Prostate gland (tissue), 2 donors: ENCODE results near the gene APPBP2. TPM values are rescaled to one million over a fixed set of nuclear protein-coding genes. Genes with fewer than 3 reads are reported as not detected.

Experiments used
- DNase-seq: peaks from one replicate; pipeline ENCODE4 v3.0.0-alpha.2; 2019; ENCODE audit warnings: low spot score
- H3K27ac ChIP-seq, 2 donors: fragments of 200-600 bp; sonication (generic); 2 replicates each; pipeline ENCODE4 v1.5.1; 2017 to 2019
- H3K27me3 ChIP-seq: fragments of 200-600 bp; sonication (generic); replicated peaks from 2 replicates; pipeline ENCODE4 v1.5.1; 2019; ENCODE audit not compliant: insufficient read depth
- H3K36me3 ChIP-seq, 2 donors: fragments of 200-600 bp; sonication (generic); 1 replicate in 1 of 2; 2 replicates in 1 of 2; pipeline versions ENCODE4 v1.5.1 to v1.8.1; 2017 to 2019
- H3K4me1 ChIP-seq: fragments of 200-600 bp; sonication (generic); replicated peaks from 2 replicates; pipeline ENCODE4 v1.5.1; 2019
- H3K4me3 ChIP-seq, 2 donors: fragments of 200-600 bp; sonication (generic); 2 replicates each; pipeline ENCODE4 v1.5.1; 2017 to 2019
- H3K9me3 ChIP-seq: fragments of 200-600 bp; sonication (generic); 2 replicates; pipeline ENCODE4 v1.5.1; 2017
- CTCF ChIP-seq, 4 experiments: fragments of 200-600 bp in 2 of 4; fragments of 450-650 bp in 2 of 4; sonication (generic) in 2 of 4; IDR thresholded peaks; 1 replicate in 3 of 4; 2 replicates in 1 of 4; pipeline ENCODE4 v1.5.1; 2016 to 2019; ENCODE audit warnings: antibody characterized with exemption in 4 of 4, mild to moderate bottlenecking in 2 of 4, moderate library complexity in 2 of 4
- POLR2A ChIP-seq: fragments of 450-650 bp; IDR thresholded peaks from one replicate; pipeline ENCODE4 v1.6.1; 2016; ENCODE audit warnings: antibody characterized with exemption, mild to moderate bottlenecking
- POLR2AphosphoS5 ChIP-seq: sonication (generic); formaldehyde crosslinking; IDR thresholded peaks from one replicate; pipeline ENCODE4 v1.6.1; 2017; ENCODE audit warnings: antibody characterized with exemption
- WGBS: methylation state at CpG from one replicate; pipeline ENCODE4 v1.1.5; 2018; 5-methylcytosine and 5-hydroxymethylcytosine counted together
- intact Hi-C: fragments of 100-400 bp; cut with DNase I; formaldehyde crosslinking; loops from one replicate; pipeline ENCODE4 v1.14.2; 2022
- total RNA-seq, 2 donors: library from RNA; depleted of rRNA; stranded (reverse); fragments of >200 nt; gene quantifications; one replicate each; pipeline ENCODE4 v1.1.0, GENCODE V29; 2016

Gene APPBP2
- total RNA-seq, 2 donors from 2014 or later, result 35.7 to 50.0 TPM

GRCh38 chr17:60464343-60464742 lies 61.7 kb downstream of the APPBP2 start:
- H3K27ac ChIP-seq, result no peak overlapping the region
- no peak overlapping the region for H3K4me3 ChIP-seq
- H3K4me1 ChIP-seq, result no peaks in the 10 kb centered on the region
- DNase-seq, result no peak
- TF ChIP-seq POLR2A (no peak), POLR2AphosphoS5 (no peak), CTCF (IDR thresholded peaks at IDR 0.05) (no peak)
- H3K27me3 ChIP-seq, result no peaks in the 10 kb centered on the region
- no peaks in the 10 kb centered on the region for H3K9me3 ChIP-seq
- H3K36me3 ChIP-seq, result peaks cover 0 to 4% of the 10 kb centered on the region in 2 donors
- intact Hi-C loops, result no loop called here
- 82% methylated on average over 1 of the region's 1 CpG for WGBS

- Histone ChIP-seq H3K4me1 (no peaks in the 10 kb centered on the region), H3K9me3 (no peaks in the 10 kb centered on the region), H3K36me3 (peaks cover 0 to 4% of the 10 kb centered on the region in 2 donors), H3K27me3 (no peaks in the 10 kb centered on the region), H3K27ac (no peak overlapping the region), H3K4me3 (no peak overlapping the region)
- TF ChIP-seq POLR2AphosphoS5 (no peak), CTCF (IDR thresholded peaks at IDR 0.05) (no peak), POLR2A (no peak)
- WGBS, result 64% methylated on average over 4 of the region's 4 CpGs
- no peak for DNase-seq
- intact Hi-C loops, result no loop called here
Measured at GRCh38 chr17:60463157-60463835, 62.7 kb downstream of the APPBP2 start.

- peaks cover 0 to 4% of the 10 kb centered on the region in 2 donors for H3K36me3 ChIP-seq
- H3K27ac ChIP-seq, result no peak overlapping the region
- intact Hi-C loops, result no loop called here
- 80% methylated on average over 1 of the region's 1 CpG for WGBS
- no peaks in the 10 kb centered on the region for H3K4me1 ChIP-seq
- no peaks in the 10 kb centered on the region for H3K27me3 ChIP-seq
- H3K9me3 ChIP-seq, result no peaks in the 10 kb centered on the region
- H3K4me3 ChIP-seq, result no peak overlapping the region
- TF ChIP-seq POLR2A, result no peak
- DNase-seq, result no peak
Measured at GRCh38 chr17:60461584-60461983, 64.5 kb downstream of the APPBP2 start.

- peaks cover 0 to 12% of the 10 kb centered on the region in 2 donors for H3K36me3 ChIP-seq
- intact Hi-C loops, result no loop called here
- DNase-seq, result no peak
- WGBS, result 91% methylated on average over 2 of the region's 2 CpGs
- no peak overlapping the region for H3K27ac ChIP-seq
- no peak for TF ChIP-seq CTCF (IDR thresholded peaks at IDR 0.05)
- TF ChIP-seq POLR2AphosphoS5, result no peak
- no peak for TF ChIP-seq POLR2A
- H3K27me3 ChIP-seq, result no peaks in the 10 kb centered on the region
- H3K9me3 ChIP-seq, result no peaks in the 10 kb centered on the region
- H3K4me3 ChIP-seq, result no peak overlapping the region
- no peaks in the 10 kb centered on the region for H3K4me1 ChIP-seq
Measured at GRCh38 chr17:60457148-60457547, 68.9 kb downstream of the APPBP2 start.

- WGBS, result 90% methylated on average over 4 of the region's 4 CpGs
- intact Hi-C loops, result no loop called here
- H3K36me3 ChIP-seq, result peaks cover 0 to 12% of the 10 kb centered on the region in 2 donors
- no peaks in the 10 kb centered on the region for H3K27me3 ChIP-seq
- TF ChIP-seq POLR2AphosphoS5 (no peak), CTCF (IDR thresholded peaks at IDR 0.05) (no peak), POLR2A (no peak)
- H3K9me3 ChIP-seq, result no peaks in the 10 kb centered on the region
- H3K4me1 ChIP-seq, result no peaks in the 10 kb centered on the region
- no peak overlapping the region for H3K27ac ChIP-seq
- H3K4me3 ChIP-seq, result no peak overlapping the region
- DNase-seq, result no peak
Measured at GRCh38 chr17:60455378-60455777, 70.7 kb downstream of the APPBP2 start.
